K562 (cell line): Measurements from ENCODE around the gene ITPR1. TPM values are rescaled to one million over a fixed set of nuclear protein-coding genes. Genes with fewer than 3 reads are reported as not detected.

ENCODE experiments used
- ATAC-seq: fragments of 200-7000 bp; cut with Tn5 transposase; 3 replicates; pipeline ENCODE4 v1.9.1; 2020; ENCODE audit warnings: moderate library complexity
- BruUV-seq: library from RNA; stranded (reverse); fragments of 400-500 nt; replicated peaks from 2 replicates; lab custom pipeline; 2021; lab: Mats Ljungman, UMichigan
- CTCF ChIA-PET: fragments of 300-600 bp; formaldehyde crosslinking; extraction: SDS; loops from one replicate; lab custom pipeline; 2021; ENCODE audit warnings: low intra/inter-chr PET ratio; lab: Yijun Ruan, JAX
- POLR2A ChIA-PET: fragments of 300-600, 350-650 bp; sonication (Branson Sonifier 250); formaldehyde crosslinking; extraction: SDS; loops from one replicate; lab custom pipeline; 2021; ENCODE audit warnings: antibody characterized with exemption, inconsistent platforms; lab: Yijun Ruan, JAX
- DNase-seq, 4 experiments: peaks; one replicate each; pipeline versions ENCODE4 v3.0.0 to v3.0.0-alpha.2; 2011 to 2018; ENCODE audit warnings: low spot score in 3 of 4, mixed read lengths in 3 of 4; ENCODE audit errors: extremely low read depth in 1 of 4
- FAIRE-seq: peaks from 2 replicates; lab custom pipeline; 2011; peaks lifted over from hg19 to GRCh38; lab: Jason Lieb, UNC
- H2AFZ ChIP-seq: 2 replicates; pipeline ENCODE4 v1.6.0; 2011; ENCODE audit warnings: low read depth, low read length, control low read depth, inconsistent platforms
- H3K27ac ChIP-seq: fragments of 200-600 bp; 3 replicates; pipeline ENCODE4 v1.8.0; 2011; ENCODE audit warnings: low read depth, mild to moderate bottlenecking, control low read depth, inconsistent platforms, low read length, moderate library complexity, mixed read lengths; ENCODE audit errors: extremely low read depth
- H3K27me3 ChIP-seq, 2 experiments: fragments of 300-600 bp in 1 of 2; 2 replicates in 1 of 2; 3 replicates in 1 of 2; pipeline versions ENCODE4 v1.6.0 to v1.8.0; 2011; ENCODE audit warnings: inconsistent platforms in 2 of 2, low read length in 2 of 2, mild to moderate bottlenecking in 1 of 2, mixed read lengths in 1 of 2, moderate library complexity in 1 of 2; ENCODE audit not compliant: control insufficient read depth in 2 of 2, insufficient read depth in 2 of 2
- H3K36me3 ChIP-seq: fragments of 300-600 bp; 3 replicates; pipeline ENCODE4 v1.8.0; 2011; ENCODE audit warnings: mild to moderate bottlenecking, low read length, inconsistent platforms; ENCODE audit not compliant: control insufficient read depth, insufficient read depth
- H3K4me1 ChIP-seq, 2 experiments: fragments of 200-600 bp in 1 of 2; replicated peaks in 1 of 2; 2 replicates in 1 of 2; 3 replicates in 1 of 2; pipeline versions ENCODE4 v1.5.1 to v1.8.0; 2011; ENCODE audit warnings: inconsistent platforms in 2 of 2, low read length in 2 of 2, mild to moderate bottlenecking in 1 of 2, mixed read lengths in 1 of 2, moderate library complexity in 1 of 2; ENCODE audit not compliant: control insufficient read depth in 2 of 2, insufficient read depth in 2 of 2
- H3K4me2 ChIP-seq: 2 replicates; pipeline ENCODE4 v1.6.1; 2011; ENCODE audit warnings: low read length, control low read depth, inconsistent platforms, mixed read lengths; ENCODE audit not compliant: insufficient read depth
- H3K4me3 ChIP-seq: fragments of 200-600 bp; sonication (generic), shearing (Covaris generic); 2 replicates; pipeline ENCODE4 v1.5.1; 2016; ENCODE audit warnings: control low read depth, inconsistent platforms
- H3K79me2 ChIP-seq: fragments of 200-600 bp; 3 replicates; pipeline ENCODE4 v1.8.0; 2011; ENCODE audit warnings: low read length, inconsistent platforms; ENCODE audit not compliant: control insufficient read depth, insufficient read depth
- H3K9ac ChIP-seq, 2 experiments: 2 replicates each; pipeline versions ENCODE4 v1.6.0 to v1.6.1; 2011; ENCODE audit warnings: low read depth in 2 of 2, low read length in 2 of 2, control low read depth in 1 of 2, inconsistent platforms in 1 of 2, mild to moderate bottlenecking in 1 of 2, mixed read lengths in 1 of 2; ENCODE audit not compliant: insufficient read depth in 1 of 2
- H3K9me1 ChIP-seq: one replicate; pipeline ENCODE4 v1.6.0; 2011; ENCODE audit warnings: inconsistent platforms, mild to moderate bottlenecking, low read length, moderate library complexity; ENCODE audit not compliant: control insufficient read depth, insufficient read depth
- H3K9me3 ChIP-seq: replicated peaks from 2 replicates; pipeline ENCODE4 v1.5.1; 2011; ENCODE audit warnings: low read depth, low read length, inconsistent platforms; ENCODE audit not compliant: control insufficient read depth, insufficient read depth
- H4K20me1 ChIP-seq: replicated peaks from 2 replicates; pipeline ENCODE4 v1.6.1; 2011; ENCODE audit warnings: low read length, inconsistent platforms, mixed read lengths; ENCODE audit not compliant: control insufficient read depth, insufficient read depth
- CREBBP ChIP-seq: IDR thresholded peaks from one replicate; pipeline ENCODE4 v1.6.1; 2012; ENCODE audit warnings: low read depth, mild to moderate bottlenecking, control low read depth, inconsistent platforms, low read length
- EHMT2 ChIP-seq: fragments of 450-650 bp; IDR thresholded peaks from 2 replicates; pipeline ENCODE4 v1.6.1; 2018; ENCODE audit warnings: antibody characterized with exemption
- ELF2 ChIP-seq: fragments of 250-450 bp; sonication (Bioruptor Pico); IDR thresholded peaks from 2 replicates; pipeline ENCODE4 v1.5.0; 2021; ENCODE audit warnings: mild to moderate bottlenecking
- FOXJ2 ChIP-seq: fragments of 200-800 bp; sonication (Bioruptor generic); IDR thresholded peaks from 2 replicates; pipeline ENCODE4 v1.6.1; 2016; ENCODE audit warnings: missing genetic modification characterization, missing compliant biosample characterization
- HMBOX1 ChIP-seq: sonication (generic); IDR thresholded peaks from 2 replicates; pipeline ENCODE4 v1.6.1; 2016
- JUND ChIP-seq, 2 experiments: IDR thresholded peaks; 2 replicates in 1 of 2; 3 replicates in 1 of 2; pipeline ENCODE4 v1.6.1; 2011; ENCODE audit warnings: borderline replicate concordance in 2 of 2, low read depth in 2 of 2, low read length in 2 of 2, improper control_type of control experiment in 1 of 2, missing biosample characterization in 1 of 2, missing genetic modification characterization in 1 of 2, missing genetic modification reagents in 1 of 2
- MEIS2 ChIP-seq: fragments of 450-650 bp; IDR thresholded peaks from 2 replicates; pipeline ENCODE4 v1.6.1; 2014; ENCODE audit warnings: mild to moderate bottlenecking; ENCODE audit not compliant: partially characterized antibody
- MNT ChIP-seq, 2 experiments: fragments of 450-650 bp; conservative IDR thresholded peaks; 2 replicates each; pipeline ENCODE4 v1.6.1; 2017; ENCODE audit warnings: mild to moderate bottlenecking in 2 of 2, moderate library complexity in 2 of 2
- NEUROD1 ChIP-seq: fragments of 150-350 bp; IDR thresholded peaks from 2 replicates; pipeline ENCODE4 v1.6.1; 2014; ENCODE audit warnings: borderline replicate concordance, low read length, low read depth; ENCODE audit not compliant: partially characterized antibody
- NFIC ChIP-seq: fragments of 450-650 bp; IDR thresholded peaks from 2 replicates; pipeline ENCODE4 v1.6.1; 2017; ENCODE audit warnings: mild to moderate bottlenecking, inconsistent platforms
- PTRF ChIP-seq: fragments of 450-650 bp; IDR thresholded peaks from 2 replicates; pipeline ENCODE4 v1.6.1; 2016; ENCODE audit warnings: mild to moderate bottlenecking, missing genetic modification characterization, missing compliant biosample characterization
- SMARCA4 ChIP-seq: fragments of 450-650 bp; IDR thresholded peaks from 2 replicates; pipeline ENCODE4 v1.6.1; 2016
- SMARCE1 ChIP-seq: fragments of 450-650 bp; IDR thresholded peaks from 2 replicates; pipeline ENCODE4 v1.7.1; 2016; ENCODE audit warnings: mild to moderate bottlenecking
- TAF9B ChIP-seq: fragments of 450-650 bp; IDR thresholded peaks from 2 replicates; pipeline ENCODE4 v1.6.1; 2018; ENCODE audit warnings: mild to moderate bottlenecking; ENCODE audit not compliant: partially characterized antibody
- ZBTB43 ChIP-seq: sonication (generic); formaldehyde crosslinking; IDR thresholded peaks from 2 replicates; pipeline ENCODE4 v1.8.0; 2023; ENCODE audit warnings: mild to moderate bottlenecking, missing genetic modification reagents
- ZC3H8 ChIP-seq: fragments of 450-650 bp; IDR thresholded peaks from 2 replicates; pipeline ENCODE4 v1.6.1; 2017
- ZNF133 ChIP-seq: fragments of 250-450 bp; sonication (Bioruptor Pico); IDR thresholded peaks from 2 replicates; pipeline ENCODE4 v1.4.0; 2020; ENCODE audit warnings: mild to moderate bottlenecking
- WGBS: fragments of 100-300 bp; shearing (Covaris generic); methylation state at CpG from one replicate; pipeline ENCODE4 v1.1.6; 2016; ENCODE audit warnings: low coverage, mixed read lengths; ENCODE audit not compliant: insufficient coverage; ENCODE audit errors: missing lambda C conversion rate; 5-methylcytosine and 5-hydroxymethylcytosine counted together
- in situ Hi-C: fragments of 300-500 bp; cut with MboI; formaldehyde crosslinking; loops from 4 replicates; pipeline ENCODE4 v1.15.0; 2018; ENCODE audit warnings: inconsistent platforms, mixed read lengths
- intact Hi-C: fragments of 100-400 bp; cut with micrococcal nuclease; formaldehyde crosslinking; loops from 2 replicates; pipeline ENCODE4 v1.14.2; 2022
- polyA plus RNA-seq, 8 experiments: library from polyadenylated mRNA; depleted of rRNA in 4 of 8; stranded (reverse) in 5 of 8; unstranded in 3 of 8; fragments of >200 nt; fragmentation: Nextera tagmentation in 2 of 8; fragmentation: Illumina TruSeq in 1 of 8; extraction: Ambion mirVana in 2 of 8; extraction: Trizol in 1 of 8; gene quantifications; 2 replicates each; pipeline versions ENCODE4 v1.2.1 to v1.2.3, GENCODE V29; 2011 to 2014; ENCODE audit warnings: inconsistent platforms in 1 of 8, missing spikeins in 1 of 8
- total RNA-seq, 7 experiments: library from RNA; depleted of rRNA in 6 of 7; stranded (reverse); fragments of >200 nt in 6 of 7; fragmentation: Illumina TruSeq in 2 of 7; extraction: Trizol in 2 of 7; gene quantifications; 2 replicates each; pipeline versions ENCODE4 v1.2.1 to v1.2.3, GENCODE V29; 2011 to 2021; ENCODE audit warnings: low replicate concordance in 1 of 7

The ITPR1 gene
- total and polyA plus RNA-seq, 9 of the 15 experiments (the other 6 are each of a cell fraction or from before 2014, with no cell fraction given): 22.4 to 40.0 (median 27.4) TPM

- 24% methylated on average over 3 of the region's 3 CpGs for WGBS
- no peaks in the 10 kb centered on the region for H3K27me3 ChIP-seq
- no peak for FAIRE-seq
- H3K36me3 ChIP-seq: no peaks in the 10 kb centered on the region; the same call in 2 of the 3 replicates
- H3K9me3 ChIP-seq: no peaks in the 10 kb centered on the region
- DNase-seq: peak in 1 of 4 experiments; percentile 44
- in situ Hi-C loops: no loop called here
- TF ChIP-seq TAF9B (no peak), ZNF133 (no peak), ELF2 (CRISPR knock-in tag) (no peak), CREBBP (no peak), FOXJ2 (tag) (no peak), JUND (IDR thresholded peaks at IDR 0.05; ENCODE audit: borderline replicate concordance, low read depth, low read length) (no peak), JUND (tag; IDR thresholded peaks at IDR 0.05; ENCODE audit: borderline replicate concordance, low read depth, low read length) (peak; percentile 18; the same call in 1 of the 3 replicates), PTRF (tag) (no peak), ZC3H8 (no peak), ZBTB43 (no peak), SMARCE1 (0 out of 2 replicates have a peak, but pooled peaks have one; percentile 21), HMBOX1 (peak; percentile 56), EHMT2 (0 out of 2 replicates have a peak, but pooled peaks have one; percentile 14), MNT (conservative IDR thresholded peaks at IDR 0.05) (0 out of 4 replicates have a peak, but pooled peaks of 1 of the 2 experiments have one; percentile 30), MEIS2 (peak; percentile 6), NEUROD1 (no peak), SMARCA4 (0 out of 2 replicates have a peak, but pooled peaks have one; percentile 36), NFIC (peak; percentile 77)
- H2AFZ ChIP-seq: no peak overlapping the region; the same call in 1 of the 2 replicates
- peak overlapping the region; percentile 21; the same call in 1 of the 2 replicates for H3K4me2 ChIP-seq
- ChIA-PET CTCF (no interaction called here), POLR2A (interaction anchor here (0.7 to 3.4 kb wide), 4 partner anchors 9 to 46 kb away, joined by 3 to 15 read pairs (median 5); partner anchors contain the start of gene ITPR1)
- peaks cover 0 to 18% of the 10 kb centered on the region in 2 experiments; a peak in 2 of 5 replicates for H3K4me1 ChIP-seq
- H3K9ac ChIP-seq: 0 out of 4 replicates have a peak overlapping the region, but pooled peaks of 1 of the 2 experiments have one; percentile 1
- H3K27ac ChIP-seq: no peak overlapping the region
- no peaks in the 10 kb centered on the region for H3K9me1 ChIP-seq
- no TSS peak for BruUV-seq
- intact Hi-C loops: no loop called here
- peak; percentile 79 for ATAC-seq
- no peak overlapping the region for H3K4me3 ChIP-seq
- H3K79me2 ChIP-seq: no peaks in the 10 kb centered on the region
- H4K20me1 ChIP-seq: no peaks in the 10 kb centered on the region
Measured at GRCh38 chr3:4447295-4447999, 45.7 kb upstream of the ITPR1 start.
